HG02571 (cell line): Measurements from ENCODE around the gene LRCH3.
"Not testable (repeated sequence)": the region's sequence is repeated elsewhere in the genome, so short reads cannot be mapped to it uniquely, and the experiment has no call there.

ENCODE experiments used
- ATAC-seq: cut with Tn5 transposase; IDR thresholded peaks from one replicate; pipeline ENCODE4 v1.9.1; 2021; ENCODE audit warnings: mild to moderate bottlenecking, moderate library complexity; ENCODE audit not compliant: unreplicated experiment

The LRCH3 gene

DNA sequence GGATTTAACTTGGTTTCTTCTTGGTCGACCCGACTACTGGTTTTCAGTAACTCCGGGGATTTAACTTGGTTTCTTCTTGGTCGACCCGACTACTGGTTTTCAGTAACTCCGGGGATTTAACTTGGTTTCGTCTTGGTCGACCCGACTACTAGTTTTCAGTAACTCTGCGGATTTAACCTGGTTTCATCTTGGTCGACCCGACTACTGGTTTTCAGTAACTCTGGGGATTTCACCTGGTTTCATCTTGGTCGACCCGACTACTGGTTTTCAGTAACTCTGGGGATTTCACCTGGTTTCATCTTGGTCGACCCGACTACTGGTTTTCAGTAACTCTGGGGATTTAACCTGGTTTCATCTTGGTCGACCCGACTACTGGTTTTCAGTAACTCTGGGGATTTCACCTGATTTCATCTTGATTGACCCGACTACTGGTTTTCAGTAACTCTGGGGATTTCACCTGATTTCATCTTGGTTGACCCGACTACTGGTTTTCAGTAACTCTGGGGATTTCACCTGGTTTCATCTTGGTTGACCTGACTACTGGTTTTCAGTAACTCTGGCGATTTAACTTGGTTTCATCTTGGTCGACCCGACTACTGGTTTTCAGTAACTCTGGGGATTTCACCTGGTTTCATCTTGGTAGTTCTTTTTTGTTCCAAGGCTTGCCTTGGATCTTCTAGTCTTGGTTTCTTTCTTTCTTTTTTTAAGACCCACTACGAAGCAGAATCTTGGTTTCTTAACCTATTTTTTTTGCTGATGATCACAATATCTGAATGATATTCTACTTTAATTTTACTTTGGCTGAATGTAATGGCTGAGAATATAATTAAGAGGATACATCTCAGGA lies 130.6 kb downstream of the LRCH3 start:
- not testable (repeated sequence) for ATAC-seq

GRCh38 chr3:197926418-197926817 lies 135.4 kb downstream of the LRCH3 start:
- ATAC-seq: no peak

DNA sequence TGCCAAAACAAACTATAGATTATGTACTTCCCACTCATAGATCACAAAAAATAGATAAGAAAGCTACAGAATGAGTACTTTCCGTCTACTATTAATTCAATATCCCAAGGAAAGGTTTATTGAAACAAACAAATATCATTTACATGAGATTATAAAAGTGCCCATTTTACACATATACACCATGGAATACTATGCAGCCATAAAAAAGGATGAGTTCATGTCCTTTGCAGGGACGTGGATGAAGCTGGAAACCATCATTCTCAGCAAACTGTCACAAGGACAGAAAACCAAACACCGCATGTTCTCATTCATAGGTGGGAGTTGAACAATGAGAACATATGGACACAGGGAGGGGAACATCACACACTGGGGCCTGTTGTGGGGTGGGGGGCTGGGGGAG lies 136.5 kb downstream of the LRCH3 start:
- not testable (repeated sequence) for ATAC-seq

GRCh38 chr3:197936819-197937384 lies 145.8 kb downstream of the LRCH3 start:
- no peak for ATAC-seq
